HEK293 (cell line): ENCODE measurements around the gene COL11A2.
A peak's percentile ranks its signal among the peaks of the same experiment; 100 is the strongest.

Experiments
- BCL11B ChIP-seq: fragments of 450-650 bp; formaldehyde crosslinking; IDR thresholded peaks from 2 replicates; pipeline ENCODE4 v1.5.1; 2016; ENCODE audit warnings: low read depth, missing biosample characterization, missing genetic modification characterization
- IKZF3 ChIP-seq: fragments of 450-650 bp; IDR thresholded peaks from 2 replicates; pipeline ENCODE4 v1.5.0; 2018; ENCODE audit warnings: missing biosample characterization, mild to moderate bottlenecking, missing genetic modification characterization, moderate library complexity
- KLF7 ChIP-seq: fragments of 450-650 bp; formaldehyde crosslinking; IDR thresholded peaks from 2 replicates; pipeline ENCODE4 v1.5.1; 2016; ENCODE audit warnings: missing biosample characterization, missing genetic modification characterization, borderline replicate concordance
- MEIS1 ChIP-seq: sonication (generic); formaldehyde crosslinking; IDR thresholded peaks from 2 replicates; pipeline ENCODE4 v1.8.1; 2022; ENCODE audit warnings: missing genetic modification reagents, mild to moderate bottlenecking, borderline replicate concordance
- PBX3 ChIP-seq: sonication (generic); formaldehyde crosslinking; IDR thresholded peaks from 2 replicates; pipeline ENCODE4 v1.8.1; 2022; ENCODE audit warnings: mild to moderate bottlenecking, moderate library complexity, missing genetic modification reagents
- SCRT1 ChIP-seq: fragments of 450-650 bp; formaldehyde crosslinking; IDR thresholded peaks from 2 replicates; pipeline ENCODE4 v1.5.1; 2016; ENCODE audit warnings: missing biosample characterization, missing genetic modification characterization, borderline replicate concordance
- TCF7L2 ChIP-seq: IDR thresholded peaks from 2 replicates; pipeline ENCODE4 v1.6.1; 2011; ENCODE audit warnings: low read depth, mild to moderate bottlenecking, inconsistent platforms, low read length, moderate library complexity, borderline replicate concordance
- WT1 ChIP-seq: fragments of 450-650 bp; formaldehyde crosslinking; IDR thresholded peaks from 2 replicates; pipeline ENCODE4 v1.5.1; 2016; ENCODE audit warnings: missing biosample characterization, missing genetic modification characterization
- ZEB2 ChIP-seq: fragments of 450-650 bp; formaldehyde crosslinking; IDR thresholded peaks from 2 replicates; pipeline ENCODE4 v1.5.1; 2016; ENCODE audit warnings: missing biosample characterization, missing genetic modification characterization
- ZNF10 ChIP-seq: fragments of 450-650 bp; formaldehyde crosslinking; IDR thresholded peaks from 2 replicates; pipeline ENCODE4 v1.5.1; 2017; ENCODE audit warnings: missing biosample characterization, missing genetic modification characterization
- ZNF132 ChIP-seq: fragments of 450-650 bp; formaldehyde crosslinking; IDR thresholded peaks from 2 replicates; pipeline ENCODE4 v1.5.1; 2017; ENCODE audit warnings: missing biosample characterization, missing genetic modification characterization, borderline replicate concordance
- ZNF140 ChIP-seq: fragments of 450-650 bp; formaldehyde crosslinking; IDR thresholded peaks from 2 replicates; pipeline ENCODE4 v1.5.1; 2016; ENCODE audit warnings: missing biosample characterization, missing genetic modification characterization
- ZNF148 ChIP-seq: fragments of 450-650 bp; formaldehyde crosslinking; IDR thresholded peaks from 2 replicates; pipeline ENCODE4 v1.5.0; 2017; ENCODE audit warnings: missing biosample characterization, missing genetic modification characterization, borderline replicate concordance
- ZNF324 ChIP-seq: fragments of 450-650 bp; formaldehyde crosslinking; IDR thresholded peaks from 2 replicates; pipeline ENCODE4 v1.5.1; 2016; ENCODE audit warnings: missing biosample characterization, missing genetic modification characterization
- ZNF366 ChIP-seq: fragments of 450-650 bp; formaldehyde crosslinking; conservative IDR thresholded peaks from 2 replicates; pipeline ENCODE4 v1.5.1; 2016; ENCODE audit warnings: missing biosample characterization, missing genetic modification characterization
- ZNF426 ChIP-seq: fragments of 450-650 bp; formaldehyde crosslinking; IDR thresholded peaks from 2 replicates; pipeline ENCODE4 v1.5.1; 2017; ENCODE audit warnings: missing biosample characterization, missing genetic modification characterization, mild to moderate bottlenecking, inconsistent platforms, moderate library complexity
- ZNF610 ChIP-seq: fragments of 450-650 bp; formaldehyde crosslinking; IDR thresholded peaks from 2 replicates; pipeline ENCODE4 v1.5.1; 2016; ENCODE audit warnings: missing biosample characterization, missing genetic modification characterization, borderline replicate concordance
- ZNF621 ChIP-seq: fragments of 450-650 bp; formaldehyde crosslinking; IDR thresholded peaks from 2 replicates; pipeline ENCODE4 v1.5.1; 2017; ENCODE audit warnings: missing biosample characterization, missing genetic modification characterization
- ZNF639 ChIP-seq: fragments of 450-650 bp; formaldehyde crosslinking; IDR thresholded peaks from 2 replicates; pipeline ENCODE4 v1.5.1; 2016; ENCODE audit warnings: missing biosample characterization, missing genetic modification characterization
- ZNF654 ChIP-seq: fragments of 450-650 bp; formaldehyde crosslinking; IDR thresholded peaks from 2 replicates; pipeline ENCODE4 v1.5.1; 2016; ENCODE audit warnings: low read depth, missing biosample characterization, missing genetic modification characterization
- ZNF664 ChIP-seq: fragments of 450-650 bp; formaldehyde crosslinking; IDR thresholded peaks from 2 replicates; pipeline ENCODE4 v1.5.1; 2016; ENCODE audit warnings: missing biosample characterization, missing genetic modification characterization
- ZNF707 ChIP-seq: fragments of 450-650 bp; formaldehyde crosslinking; IDR thresholded peaks from 2 replicates; pipeline ENCODE4 v1.5.1; 2016; ENCODE audit warnings: missing biosample characterization, missing genetic modification characterization
- ZNF785 ChIP-seq: fragments of 450-650 bp; formaldehyde crosslinking; IDR thresholded peaks from 2 replicates; pipeline ENCODE4 v1.5.1; 2016; ENCODE audit warnings: missing biosample characterization, missing genetic modification characterization
- TF ChIP-seq, protein P1 (sequence below): fragments of 450-650 bp; formaldehyde crosslinking; IDR thresholded peaks from 2 replicates; pipeline ENCODE4 v1.5.1; 2017; ENCODE audit warnings: missing biosample characterization, missing genetic modification characterization
- TF ChIP-seq, protein P2 (sequence below): fragments of 450-650 bp; formaldehyde crosslinking; IDR thresholded peaks from 2 replicates; pipeline ENCODE4 v1.5.1; 2016; ENCODE audit warnings: missing biosample characterization, missing genetic modification characterization
- TF ChIP-seq, protein P3 (sequence below): fragments of 450-650 bp; formaldehyde crosslinking; IDR thresholded peaks from 2 replicates; pipeline ENCODE4 v1.5.1; 2017; ENCODE audit warnings: missing biosample characterization, mild to moderate bottlenecking, missing genetic modification characterization, moderate library complexity
- TF ChIP-seq, protein P4 (sequence below): fragments of 450-650 bp; IDR thresholded peaks from 2 replicates; pipeline ENCODE4 v1.5.1; 2018; ENCODE audit warnings: missing biosample characterization, mild to moderate bottlenecking, missing genetic modification characterization

Gene COL11A2

DNA sequence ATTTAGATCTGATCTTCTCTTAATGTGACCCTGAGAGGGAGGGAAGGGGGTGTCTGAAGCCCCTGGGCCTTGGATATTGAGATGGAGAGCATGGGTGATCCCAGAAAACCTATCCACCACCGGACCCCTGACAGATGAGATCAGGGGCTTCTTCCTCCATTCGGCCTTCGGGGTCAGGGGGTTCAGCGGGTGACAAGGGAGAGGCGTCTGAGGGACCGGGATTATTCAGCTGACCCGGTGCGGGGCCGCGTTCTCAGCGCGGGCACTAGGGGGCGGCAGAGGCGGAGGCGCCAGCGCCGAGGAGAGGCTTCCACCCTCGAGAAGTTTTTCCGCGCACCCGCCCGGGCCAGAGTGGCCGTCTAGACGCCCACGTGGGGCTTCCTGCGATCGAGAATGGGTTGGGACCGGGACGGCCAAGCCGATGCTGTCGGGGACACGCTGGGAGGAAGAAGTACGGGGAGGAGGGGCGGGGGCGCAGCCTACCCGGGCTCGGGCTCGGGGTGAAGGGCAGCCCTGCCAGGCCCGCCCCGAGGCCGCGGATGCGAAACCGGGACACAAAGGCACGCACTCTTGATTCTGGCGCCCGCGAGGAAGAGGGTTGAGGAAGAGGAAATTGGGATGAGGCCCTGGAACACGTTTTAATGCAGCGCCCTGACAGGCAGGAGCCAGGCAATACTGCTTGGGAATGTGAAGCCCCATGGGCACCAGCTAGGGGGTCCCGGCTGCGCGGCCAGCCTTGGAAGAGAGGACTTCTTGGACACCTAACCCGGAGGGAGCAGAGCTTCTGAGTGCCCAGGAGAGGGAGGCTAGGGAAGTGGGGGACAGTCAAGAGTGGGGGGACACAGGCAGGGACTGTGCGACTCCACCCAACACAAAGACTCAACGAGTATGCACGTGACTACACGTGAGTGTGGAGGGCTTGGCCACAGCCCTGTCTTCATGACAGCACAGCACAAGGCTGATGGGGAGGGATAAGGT, 30.6 kb downstream of the COL11A2 start (continued):
- TF ChIP-seq, protein P1, sequence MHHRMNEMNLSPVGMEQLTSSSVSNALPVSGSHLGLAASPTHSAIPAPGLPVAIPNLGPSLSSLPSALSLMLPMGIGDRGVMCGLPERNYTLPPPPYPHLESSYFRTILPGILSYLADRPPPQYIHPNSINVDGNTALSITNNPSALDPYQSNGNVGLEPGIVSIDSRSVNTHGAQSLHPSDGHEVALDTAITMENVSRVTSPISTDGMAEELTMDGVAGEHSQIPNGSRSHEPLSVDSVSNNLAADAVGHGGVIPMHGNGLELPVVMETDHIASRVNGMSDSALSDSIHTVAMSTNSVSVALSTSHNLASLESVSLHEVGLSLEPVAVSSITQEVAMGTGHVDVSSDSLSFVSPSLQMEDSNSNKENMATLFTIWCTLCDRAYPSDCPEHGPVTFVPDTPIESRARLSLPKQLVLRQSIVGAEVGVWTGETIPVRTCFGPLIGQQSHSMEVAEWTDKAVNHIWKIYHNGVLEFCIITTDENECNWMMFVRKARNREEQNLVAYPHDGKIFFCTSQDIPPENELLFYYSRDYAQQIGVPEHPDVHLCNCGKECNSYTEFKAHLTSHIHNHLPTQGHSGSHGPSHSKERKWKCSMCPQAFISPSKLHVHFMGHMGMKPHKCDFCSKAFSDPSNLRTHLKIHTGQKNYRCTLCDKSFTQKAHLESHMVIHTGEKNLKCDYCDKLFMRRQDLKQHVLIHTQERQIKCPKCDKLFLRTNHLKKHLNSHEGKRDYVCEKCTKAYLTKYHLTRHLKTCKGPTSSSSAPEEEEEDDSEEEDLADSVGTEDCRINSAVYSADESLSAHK: no peak
- TF ChIP-seq, protein P2, sequence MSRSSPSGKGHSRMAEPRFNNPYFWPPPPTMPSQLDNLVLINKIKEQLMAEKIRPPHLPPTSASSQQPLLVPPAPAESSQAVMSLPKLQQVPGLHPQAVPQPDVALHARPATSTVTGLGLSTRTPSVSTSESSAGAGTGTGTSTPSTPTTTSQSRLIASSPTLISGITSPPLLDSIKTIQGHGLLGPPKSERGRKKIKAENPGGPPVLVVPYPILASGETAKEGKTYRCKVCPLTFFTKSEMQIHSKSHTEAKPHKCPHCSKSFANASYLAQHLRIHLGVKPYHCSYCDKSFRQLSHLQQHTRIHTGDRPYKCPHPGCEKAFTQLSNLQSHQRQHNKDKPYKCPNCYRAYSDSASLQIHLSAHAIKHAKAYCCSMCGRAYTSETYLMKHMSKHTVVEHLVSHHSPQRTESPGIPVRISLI: no peak
- TF ChIP-seq ZNF426 (tag by site-specific recombination) (no peak), ZNF785 (tag by site-specific recombination) (no peak), ZNF610 (tag by site-specific recombination) (0 out of 2 replicates have a peak, but pooled peaks have one; percentile 17), IKZF3 (tag by site-specific recombination) (no peak), KLF7 (no peak), ZNF10 (tag by site-specific recombination) (no peak), ZEB2 (tag by site-specific recombination) (peak; percentile 38; the same call in 1 of the 2 replicates), PBX3 (0 out of 2 replicates have a peak, but pooled peaks have one; percentile 9), ZNF132 (tag by site-specific recombination) (no peak), TCF7L2 (no peak), ZNF621 (no peak), BCL11B (tag by site-specific recombination) (no peak), ZNF639 (no peak), ZNF654 (tag by site-specific recombination) (peak; percentile 49), ZNF324 (tag by site-specific recombination) (no peak), ZNF140 (tag by site-specific recombination) (no peak), WT1 (tag by site-specific recombination) (peak; percentile 28), SCRT1 (tag by site-specific recombination) (no peak), ZNF707 (no peak), ZNF366 (tag by site-specific recombination) (no peak), ZNF148 (tag by site-specific recombination) (no peak), ZNF664 (tag by site-specific recombination) (no peak), MEIS1 (CRISPR knock-in tag) (no peak)
- TF ChIP-seq, protein P3, sequence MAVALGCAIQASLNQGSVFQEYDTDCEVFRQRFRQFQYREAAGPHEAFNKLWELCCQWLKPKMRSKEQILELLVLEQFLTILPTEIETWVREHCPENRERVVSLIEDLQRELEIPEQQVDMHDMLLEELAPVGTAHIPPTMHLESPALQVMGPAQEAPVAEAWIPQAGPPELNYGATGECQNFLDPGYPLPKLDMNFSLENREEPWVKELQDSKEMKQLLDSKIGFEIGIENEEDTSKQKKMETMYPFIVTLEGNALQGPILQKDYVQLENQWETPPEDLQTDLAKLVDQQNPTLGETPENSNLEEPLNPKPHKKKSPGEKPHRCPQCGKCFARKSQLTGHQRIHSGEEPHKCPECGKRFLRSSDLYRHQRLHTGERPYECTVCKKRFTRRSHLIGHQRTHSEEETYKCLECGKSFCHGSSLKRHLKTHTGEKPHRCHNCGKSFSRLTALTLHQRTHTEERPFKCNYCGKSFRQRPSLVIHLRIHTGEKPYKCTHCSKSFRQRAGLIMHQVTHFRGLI (tag by site-specific recombination): no peak
- TF ChIP-seq, protein P4, sequence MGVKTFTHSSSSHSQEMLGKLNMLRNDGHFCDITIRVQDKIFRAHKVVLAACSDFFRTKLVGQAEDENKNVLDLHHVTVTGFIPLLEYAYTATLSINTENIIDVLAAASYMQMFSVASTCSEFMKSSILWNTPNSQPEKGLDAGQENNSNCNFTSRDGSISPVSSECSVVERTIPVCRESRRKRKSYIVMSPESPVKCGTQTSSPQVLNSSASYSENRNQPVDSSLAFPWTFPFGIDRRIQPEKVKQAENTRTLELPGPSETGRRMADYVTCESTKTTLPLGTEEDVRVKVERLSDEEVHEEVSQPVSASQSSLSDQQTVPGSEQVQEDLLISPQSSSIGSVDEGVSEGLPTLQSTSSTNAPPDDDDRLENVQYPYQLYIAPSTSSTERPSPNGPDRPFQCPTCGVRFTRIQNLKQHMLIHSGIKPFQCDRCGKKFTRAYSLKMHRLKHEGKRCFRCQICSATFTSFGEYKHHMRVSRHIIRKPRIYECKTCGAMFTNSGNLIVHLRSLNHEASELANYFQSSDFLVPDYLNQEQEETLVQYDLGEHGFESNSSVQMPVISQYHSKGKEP: no peak
